HG03139 (cell line): ENCODE results near the gene SIK3.
"Not testable (repeated sequence)": the region's sequence is repeated elsewhere in the genome, so short reads cannot be mapped to it uniquely, and the experiment has no call there.

ENCODE experiments used
- ATAC-seq: cut with Tn5 transposase; IDR thresholded peaks from one replicate; pipeline ENCODE4 v1.9.1; 2021; ENCODE audit not compliant: unreplicated experiment

Gene SIK3

DNA sequence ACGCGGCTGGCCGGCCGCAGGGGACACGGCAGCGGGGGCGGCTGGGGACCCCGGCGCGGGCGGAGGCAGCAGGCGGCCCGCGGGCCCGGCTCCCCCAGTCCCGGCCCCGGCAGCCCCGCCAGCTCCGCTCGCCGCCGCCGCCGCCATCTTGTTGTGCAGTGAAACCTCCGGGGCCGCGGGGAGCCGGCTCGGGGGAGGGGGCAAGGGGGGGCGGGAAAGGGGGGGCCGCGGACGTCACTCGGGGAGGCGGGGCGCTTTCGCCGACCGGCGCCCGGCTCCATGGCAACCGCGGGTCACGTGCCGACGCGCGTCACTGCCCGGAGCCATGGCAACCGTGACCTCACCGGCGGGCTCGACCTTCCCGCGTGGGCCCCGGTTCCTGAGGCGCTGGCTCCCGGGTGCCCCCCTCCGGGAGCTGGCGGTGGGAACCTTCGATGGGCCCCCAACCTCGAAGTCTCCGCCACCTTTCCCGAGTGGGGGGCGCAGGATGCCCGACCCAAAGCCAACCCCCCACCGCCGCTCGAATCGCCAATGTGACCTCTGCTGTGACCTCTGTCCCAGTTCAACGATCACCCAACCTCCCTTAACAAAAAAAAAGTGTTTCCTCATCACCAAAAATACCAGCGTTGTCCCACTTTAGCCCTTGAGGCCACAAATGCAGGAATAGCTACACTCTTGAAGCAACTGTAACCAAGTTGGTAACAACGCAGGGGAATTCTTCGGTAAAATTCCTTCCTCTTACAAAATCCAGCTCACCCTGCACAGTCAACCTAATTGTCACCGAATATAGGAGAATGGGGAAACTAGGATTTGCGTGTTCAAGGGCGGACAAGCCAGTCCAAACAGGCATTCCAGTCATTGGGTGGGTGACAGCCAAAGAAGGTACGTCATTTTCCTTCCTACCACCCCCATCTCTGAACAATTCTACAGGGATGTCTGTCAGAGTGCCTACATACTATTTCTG is at the start of gene SIK3:
Gene SIK3, minus strand, starts transcription at position 160 of the 964 bp plus-strand sequence. Its CDS starts 13 bp downstream, at position 147.
- peak; percentile 78 for ATAC-seq

- no peak for ATAC-seq
Measured at GRCh38 chr11:117146521-117146920, 48.3 kb upstream of the SIK3 start.

DNA sequence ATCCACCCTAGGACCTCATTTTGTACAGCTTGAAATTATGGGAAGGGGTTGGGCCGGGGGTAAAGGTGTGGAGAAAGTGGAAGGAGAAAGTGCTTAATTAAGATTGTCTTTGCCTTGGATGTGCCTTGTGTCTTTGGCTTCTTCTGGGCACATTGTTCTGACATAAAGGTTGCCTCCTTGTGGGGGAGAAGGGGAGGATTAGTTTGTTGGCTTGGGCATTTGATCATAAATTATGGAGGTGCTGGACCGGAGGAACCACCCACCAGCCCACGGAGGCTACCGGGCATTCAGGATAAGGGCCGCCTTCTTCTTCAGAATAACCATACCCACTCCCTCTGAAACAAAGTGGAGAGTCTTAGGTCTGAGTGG is 47.1 kb upstream of the SIK3 start:
- no peak for ATAC-seq

GRCh38 chr11:117144477-117145392 is 46.5 kb upstream of the SIK3 start:
- peak; percentile 40 for ATAC-seq

DNA sequence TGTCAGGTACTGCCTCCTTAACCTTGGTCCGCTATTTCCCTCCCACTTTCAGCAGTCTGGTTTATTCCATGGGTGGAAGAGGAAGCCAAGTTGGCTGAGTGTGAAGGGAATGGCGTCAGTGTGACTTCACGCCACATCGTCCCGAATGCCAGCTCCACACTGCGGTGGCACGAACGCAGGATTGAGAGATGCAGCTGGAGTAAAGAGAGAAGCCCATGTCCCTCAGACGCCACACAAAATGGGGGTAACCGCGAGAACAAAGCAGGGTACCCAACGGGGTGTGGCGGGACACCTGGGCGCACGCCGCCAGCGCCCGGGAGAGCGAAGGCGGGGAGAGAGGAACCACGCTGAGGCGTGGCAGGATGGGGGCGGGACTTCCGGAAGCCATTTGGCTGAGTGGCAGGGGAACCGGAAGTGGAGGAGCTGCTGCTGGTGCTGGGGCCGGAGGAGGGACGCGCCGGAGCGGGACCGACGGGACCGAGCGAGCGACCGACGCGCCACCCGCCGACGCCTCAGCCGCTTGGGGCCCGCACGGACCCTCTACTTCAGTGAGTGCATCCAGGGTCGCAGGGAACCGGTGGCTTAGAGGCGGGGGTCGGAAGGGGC is 45.7 kb upstream of the SIK3 start, which contains the start of gene PAFAH1B2:
Gene PAFAH1B2, plus strand, starts transcription at position 417 of the 606 bp plus-strand sequence. CDS start 8,161 bp downstream, outside the sequence.
- peak; percentile 91 for ATAC-seq

DNA sequence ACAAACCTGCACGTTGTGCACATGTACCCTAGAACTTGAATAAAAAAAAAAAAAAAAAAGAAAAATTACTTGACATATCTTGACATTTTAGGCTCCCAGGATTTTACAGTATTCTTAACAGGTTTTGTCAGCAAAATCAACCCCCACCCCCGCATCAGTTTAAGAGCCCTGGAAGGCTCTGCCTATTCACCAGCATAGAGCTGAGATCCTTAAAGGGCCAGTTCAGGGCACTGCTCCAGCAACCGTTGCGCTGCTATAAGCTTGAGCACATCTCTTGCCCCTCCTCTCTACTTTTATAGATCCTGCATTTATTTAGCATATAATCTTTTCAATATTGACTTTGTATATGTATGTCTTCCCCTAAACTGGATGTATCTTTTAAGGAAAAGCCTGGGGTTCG is 45.2 kb upstream of the SIK3 start:
- ATAC-seq = no peak

DNA sequence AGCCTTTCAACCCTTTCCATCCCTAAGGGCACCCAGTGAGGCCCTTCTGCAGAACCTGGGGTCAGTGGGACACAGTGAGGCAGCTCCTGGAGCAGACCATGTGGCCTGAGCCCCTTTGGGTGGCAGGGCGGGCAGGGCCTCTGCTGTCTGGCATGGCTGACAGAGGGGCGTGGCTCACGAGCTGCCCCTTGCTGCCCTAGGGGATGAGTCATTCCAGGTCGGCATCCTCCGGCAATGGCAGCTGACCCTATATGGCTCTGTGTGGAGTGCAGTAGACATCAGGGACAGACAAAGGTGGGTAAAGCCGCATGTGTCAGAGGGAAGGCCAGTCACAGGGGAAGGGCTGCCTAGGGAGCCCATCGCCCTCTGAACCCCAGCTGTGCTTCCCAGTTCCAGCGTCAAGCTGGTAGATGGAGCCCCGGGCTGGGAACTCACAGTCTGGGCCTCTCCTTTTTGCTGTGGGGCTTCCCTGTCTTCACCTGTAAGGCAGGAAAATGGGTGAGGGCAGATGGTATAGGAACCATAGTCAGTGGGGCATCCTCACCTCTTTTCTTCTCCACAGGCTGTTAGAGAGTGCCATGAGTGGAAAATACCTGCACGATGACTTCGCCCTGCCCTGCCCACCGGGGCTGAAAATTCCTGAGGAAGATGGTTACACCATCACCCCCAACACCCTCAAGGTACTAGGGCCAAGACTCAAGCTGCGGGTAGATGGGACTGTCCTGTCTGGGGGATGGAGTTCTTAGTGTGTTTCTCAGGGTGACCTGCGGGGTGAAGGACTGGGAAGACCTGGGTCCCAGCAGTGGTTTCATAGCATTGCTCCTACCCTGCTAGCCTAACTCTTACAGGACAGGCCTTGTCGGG is 39.2 kb upstream of the SIK3 start:
- ATAC-seq = not testable (repeated sequence)

GRCh38 chr11:117134979-117135378 is 36.8 kb upstream of the SIK3 start:
- ATAC-seq = not testable (repeated sequence)

- ATAC-seq = no peak
Measured at GRCh38 chr11:117134431-117134830, 36.2 kb upstream of the SIK3 start.

DNA sequence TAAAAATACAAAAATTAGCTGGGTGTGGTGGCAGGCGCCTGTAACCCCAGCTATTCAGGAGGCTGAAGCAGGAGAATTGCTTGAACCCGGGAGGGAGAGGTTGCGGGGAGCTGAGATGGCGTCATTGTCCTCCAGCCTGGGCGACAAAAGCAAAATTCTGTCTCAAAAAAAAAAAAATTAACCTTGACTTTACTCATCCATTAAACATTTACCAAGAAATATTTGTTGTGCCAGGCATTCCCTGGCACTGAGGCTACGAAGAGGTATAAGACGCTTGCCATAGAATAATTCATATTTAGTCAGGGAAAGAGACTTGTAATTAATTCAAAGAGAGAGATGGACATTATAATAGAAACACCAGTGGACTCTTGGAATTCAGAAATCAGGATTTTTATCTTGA is 32.7 kb upstream of the SIK3 start:
- no peak for ATAC-seq

- not testable (repeated sequence) for ATAC-seq
Measured at GRCh38 chr11:117130396-117130795, 32.2 kb upstream of the SIK3 start.

DNA sequence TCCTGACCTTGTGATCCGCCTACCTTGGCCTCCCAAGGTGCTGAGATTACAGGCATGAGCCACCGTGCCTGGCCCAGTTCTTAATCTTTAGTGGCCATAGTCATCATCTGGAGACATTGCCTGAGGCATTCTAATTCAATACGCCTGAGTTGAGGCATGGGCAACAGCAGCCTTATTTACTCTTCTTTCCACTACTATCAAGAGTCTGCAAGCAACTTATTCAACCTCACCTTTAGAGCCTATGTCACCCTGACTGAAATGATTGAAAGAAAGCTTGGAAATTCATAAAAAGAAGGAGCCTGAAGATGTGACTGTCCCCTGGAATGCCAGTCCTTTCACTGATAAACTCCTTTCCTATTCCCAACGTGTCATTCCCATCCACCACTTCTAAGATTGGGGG is 30.1 kb upstream of the SIK3 start:
- no peak for ATAC-seq

- ATAC-seq = no peak
Measured at GRCh38 chr11:117127171-117127901, 29.1 kb upstream of the SIK3 start.

- ATAC-seq = no peak
Measured at GRCh38 chr11:117126223-117126965, 28.2 kb upstream of the SIK3 start.

GRCh38 chr11:117122556-117122955 is 24.3 kb upstream of the SIK3 start:
- ATAC-seq = no peak

GRCh38 chr11:117121176-117121575 is 22.9 kb upstream of the SIK3 start:
- no peak for ATAC-seq

GRCh38 chr11:117117681-117118080 is 19.5 kb upstream of the SIK3 start:
- no peak for ATAC-seq

- not testable (repeated sequence) for ATAC-seq
Measured at GRCh38 chr11:117112939-117113338, 14.7 kb upstream of the SIK3 start.

DNA sequence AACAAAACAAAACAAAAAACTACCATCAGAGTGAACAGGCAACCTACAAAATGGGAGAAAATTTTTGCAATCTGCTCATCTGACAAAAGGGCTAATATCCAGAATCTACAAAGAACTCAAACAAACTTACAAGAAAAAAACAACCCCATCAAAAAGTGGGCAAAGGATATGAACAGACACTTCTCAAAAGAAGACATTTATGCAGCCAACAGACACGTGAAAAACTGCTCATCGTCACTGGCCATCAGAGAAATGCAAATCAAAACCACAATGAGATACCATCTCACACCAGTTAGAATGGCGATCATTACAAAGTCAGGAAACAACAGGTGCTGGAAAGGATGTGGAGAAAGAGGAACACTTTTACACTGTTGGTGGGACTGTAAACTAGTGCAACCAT is 14.3 kb upstream of the SIK3 start:
- not testable (repeated sequence) for ATAC-seq
